Activated CD8-positive, alpha-beta T cell treated with anti-CD3 and anti-CD28 coated beads for 36 hours (primary cell): ENCODE results near the gene PARD3. TPM values are rescaled to one million over a fixed set of nuclear protein-coding genes. Genes with fewer than 3 reads are reported as not detected.

Experiments
- ATAC-seq: fragments of 200-7000 bp; cut with Tn5 transposase; one replicate; pipeline ENCODE4 v1.10.0; 2021; ENCODE audit warnings: mild to moderate bottlenecking, moderate library complexity
- CTCF ChIA-PET: fragments of 350-600 bp; sonication (Branson Sonifier 250); formaldehyde crosslinking; loops from one replicate; lab custom pipeline; 2021; ENCODE audit warnings: antibody characterized with exemption; lab: Charles Lee
- POLR2A ChIA-PET: fragments of 350-600 bp; sonication (Branson Sonifier 250); formaldehyde crosslinking; loops from one replicate; lab custom pipeline; 2021; ENCODE audit warnings: antibody characterized with exemption; lab: Charles Lee
- DNase-seq: peaks from one replicate; pipeline ENCODE4 v3.0.0-alpha.2; 2020
- H3K27ac Mint-ChIP-seq: one replicate; pipeline ENCODE4 v1.8.0; 2021; ENCODE audit warnings: mild to moderate bottlenecking, mixed read lengths
- H3K27me3 Mint-ChIP-seq: one replicate; pipeline ENCODE4 v1.8.0; 2021; ENCODE audit warnings: mixed read lengths
- H3K36me3 Mint-ChIP-seq: one replicate; pipeline ENCODE4 v1.8.0; 2021; ENCODE audit warnings: low read depth, mixed read lengths
- H3K4me1 Mint-ChIP-seq: one replicate; pipeline ENCODE4 v1.8.0; 2021; ENCODE audit warnings: low read depth, mixed read lengths
- H3K4me3 Mint-ChIP-seq: one replicate; pipeline ENCODE4 v1.8.0; 2021; ENCODE audit warnings: mild to moderate bottlenecking, moderate library complexity, mixed read lengths
- H3K9me3 Mint-ChIP-seq: one replicate; pipeline ENCODE4 v1.8.0; 2021; ENCODE audit warnings: mixed read lengths
- CTCF ChIP-seq: fragments of 200-600 bp; IDR thresholded peaks from one replicate; pipeline ENCODE4 v1.8.0; 2022; ENCODE audit warnings: antibody characterized with exemption, mild to moderate bottlenecking
- intact Hi-C: fragments of 100-400 bp; cut with micrococcal nuclease; formaldehyde crosslinking; loops from one replicate; pipeline ENCODE4 v1.10.0; 2022
- total RNA-seq, 2 experiments: library from RNA; stranded (reverse); gene quantifications; one replicate each; pipeline ENCODE4 v1.2.3, GENCODE V29; 2021

Gene PARD3
- total RNA-seq, 2 experiments from 2014 or later, result 1.6 to 2.0 TPM

- no peak overlapping the region for H3K27ac Mint-ChIP-seq
- no peak for TF ChIP-seq CTCF
- intact Hi-C loops, result no loop called here
- no peaks in the 10 kb centered on the region for H3K9me3 Mint-ChIP-seq
- H3K4me3 Mint-ChIP-seq, result no peak overlapping the region
- DNase-seq, result no peak
- H3K27me3 Mint-ChIP-seq, result no peaks in the 10 kb centered on the region
- CTCF ChIA-PET, result no interaction called here
- H3K4me1 Mint-ChIP-seq, result no peaks in the 10 kb centered on the region
- no peaks in the 10 kb centered on the region for H3K36me3 Mint-ChIP-seq
- POLR2A ChIA-PET, result no interaction called here
- no peak for ATAC-seq
Measured at GRCh38 chr10:34147641-34148304, 667.3 kb downstream of the PARD3 start.

GRCh38 chr10:34145715-34146114 lies 669.4 kb downstream of the PARD3 start:
- no peaks in the 10 kb centered on the region for H3K27me3 Mint-ChIP-seq
- no peak overlapping the region for H3K4me3 Mint-ChIP-seq
- no peaks in the 10 kb centered on the region for H3K9me3 Mint-ChIP-seq
- ChIA-PET POLR2A (no interaction called here), CTCF (no interaction called here)
- intact Hi-C loops, result no loop called here
- no peak overlapping the region for H3K27ac Mint-ChIP-seq
- no peak for DNase-seq
- H3K4me1 Mint-ChIP-seq, result no peaks in the 10 kb centered on the region
- ATAC-seq, result no peak
- no peaks in the 10 kb centered on the region for H3K36me3 Mint-ChIP-seq
- no peak for TF ChIP-seq CTCF

GRCh38 chr10:34143466-34143865 lies 671.6 kb downstream of the PARD3 start:
- ATAC-seq (no peak), DNase-seq (no peak)
- no peak overlapping the region for H3K4me3 Mint-ChIP-seq
- H3K36me3 Mint-ChIP-seq, result no peaks in the 10 kb centered on the region
- H3K27ac Mint-ChIP-seq, result no peak overlapping the region
- no peaks in the 10 kb centered on the region for H3K27me3 Mint-ChIP-seq
- no peak for TF ChIP-seq CTCF
- CTCF ChIA-PET, result no interaction called here
- intact Hi-C loops, result no loop called here
- POLR2A ChIA-PET, result no interaction called here
- H3K9me3 Mint-ChIP-seq, result no peaks in the 10 kb centered on the region
- H3K4me1 Mint-ChIP-seq, result no peaks in the 10 kb centered on the region

GRCh38 chr10:34141032-34141680 lies 673.9 kb downstream of the PARD3 start:
- no peak for TF ChIP-seq CTCF
- DNase-seq (no peak), ATAC-seq (no peak)
- CTCF ChIA-PET, result no interaction called here
- no peak overlapping the region for H3K4me3 Mint-ChIP-seq
- H3K4me1 Mint-ChIP-seq, result no peaks in the 10 kb centered on the region
- intact Hi-C loops, result no loop called here
- no peak overlapping the region for H3K27ac Mint-ChIP-seq
- no peaks in the 10 kb centered on the region for H3K9me3 Mint-ChIP-seq
- POLR2A ChIA-PET, result no interaction called here
- no peaks in the 10 kb centered on the region for H3K36me3 Mint-ChIP-seq
- no peaks in the 10 kb centered on the region for H3K27me3 Mint-ChIP-seq

GRCh38 chr10:34139559-34139958 lies 675.5 kb downstream of the PARD3 start:
- Mint-ChIP-seq H3K27me3 (no peaks in the 10 kb centered on the region), H3K9me3 (no peaks in the 10 kb centered on the region), H3K4me1 (peaks cover 3% of the 10 kb centered on the region), H3K27ac (no peak overlapping the region), H3K36me3 (no peaks in the 10 kb centered on the region), H3K4me3 (no peak overlapping the region)
- ATAC-seq (no peak), DNase-seq (no peak)
- no peak for TF ChIP-seq CTCF
- ChIA-PET POLR2A (no interaction called here), CTCF (no interaction called here)
- intact Hi-C loops, result no loop called here
